Right renal cortex interstitium (tissue), 3 donors: ENCODE data around the gene LSMEM2. TPM values are rescaled to one million over a fixed set of nuclear protein-coding genes. Genes with fewer than 3 reads are reported as not detected.
"Not testable (repeated sequence)": the region's sequence is repeated elsewhere in the genome, so short reads cannot be mapped to it uniquely, and the experiment has no call there.

ENCODE experiments used
- DNase-seq, 3 donors: peaks; one replicate each; pipeline ENCODE4 v3.0.0-alpha.2; 2013; ENCODE audit warnings: low read depth in 3 of 3, low spot score in 2 of 3
- polyA plus RNA-seq, 3 donors: library from polyadenylated mRNA; unstranded; fragments of 120-200 nt; gene quantifications; one replicate each; pipeline ENCODE4 v1.2.1, GENCODE V29; 2013; ENCODE audit not compliant: insufficient read length in 3 of 3

The LSMEM2 gene
- polyA plus RNA-seq, 3 donors: 0.42 to 0.54 (median 0.50) TPM

GRCh38 chr3:50245251-50245745, 33.6 kb upstream of the LSMEM2 start:
- no peak for DNase-seq

GRCh38 chr3:50245831-50246516, 32.9 kb upstream of the LSMEM2 start:
- peak in 2 of 3 donors; percentile 85 to 86 for DNase-seq

- DNase-seq: no peak
These were observed 32.4 kb upstream of the LSMEM2 start for GRCh38 chr3:50246517-50246954.

GRCh38 chr3:50248387-50248786, 30.5 kb upstream of the LSMEM2 start:
- DNase-seq: no peak

GRCh38 chr3:50249457-50249856, 29.4 kb upstream of the LSMEM2 start:
- DNase-seq: no peak

GRCh38 chr3:50250514-50250913, 28.4 kb upstream of the LSMEM2 start:
- DNase-seq: no peak

- DNase-seq: no peak
These were observed 27.7 kb upstream of the LSMEM2 start for GRCh38 chr3:50251220-50251619.

GRCh38 chr3:50254577-50255250, 24.2 kb upstream of the LSMEM2 start:
- no peak for DNase-seq

GRCh38 chr3:50255251-50255615, 23.7 kb upstream of the LSMEM2 start:
- no peak for DNase-seq

- no peak for DNase-seq
These were observed 21.7 kb upstream of the LSMEM2 start for GRCh38 chr3:50256978-50257890.

GRCh38 chr3:50258029-50258680, 20.7 kb upstream of the LSMEM2 start:
- no peak for DNase-seq

- DNase-seq: no peak
These were observed 19.9 kb upstream of the LSMEM2 start for GRCh38 chr3:50258979-50259378.

- no peak for DNase-seq
These were observed 19.4 kb upstream of the LSMEM2 start for GRCh38 chr3:50259432-50260026.

- peak; percentile 83 to 90 (median 86) for DNase-seq
These were observed 18.6 kb upstream of the LSMEM2 start for GRCh38 chr3:50260027-50260941.

GRCh38 chr3:50260942-50261441, 17.9 kb upstream of the LSMEM2 start:
- no peak for DNase-seq

GRCh38 chr3:50261505-50261904, 17.4 kb upstream of the LSMEM2 start:
- DNase-seq: no peak

GRCh38 chr3:50262200-50262599, 16.7 kb upstream of the LSMEM2 start:
- not testable (repeated sequence) for DNase-seq

GRCh38 chr3:50262778-50263177, 16.1 kb upstream of the LSMEM2 start:
- no peak for DNase-seq
